WTC11 (cell line): ENCODE measurements around the gene ZDHHC24.

Source experiments
- FOXJ3 ChIP-seq: sonication (generic); formaldehyde crosslinking; IDR thresholded peaks from 2 replicates; pipeline ENCODE4 v1.9.0; 2021; ENCODE audit warnings: missing genetic modification reagents, mild to moderate bottlenecking, borderline replicate concordance
- FOXP1 ChIP-seq: sonication (generic); formaldehyde crosslinking; IDR thresholded peaks from 2 replicates; pipeline ENCODE4 v1.8.0; 2022; ENCODE audit warnings: missing genetic modification reagents, mild to moderate bottlenecking, moderate library complexity, borderline replicate concordance
- FOXP4 ChIP-seq: sonication (generic); formaldehyde crosslinking; IDR thresholded peaks from 2 replicates; pipeline ENCODE4 v1.8.0; 2022; ENCODE audit warnings: mild to moderate bottlenecking, missing genetic modification reagents
- JAZF1 ChIP-seq: fragments of 250-450 bp; sonication (Bioruptor Pico); IDR thresholded peaks from 2 replicates; pipeline ENCODE4 v1.9.0; 2021; ENCODE audit warnings: moderate library complexity, mild to moderate bottlenecking, inconsistent platforms
- MXD4 ChIP-seq: fragments of 250-450 bp; sonication (Bioruptor Pico); IDR thresholded peaks from 2 replicates; pipeline ENCODE4 v1.8.0; 2021; ENCODE audit warnings: mild to moderate bottlenecking, moderate library complexity, borderline replicate concordance
- NR3C1 ChIP-seq: sonication (generic); formaldehyde crosslinking; conservative IDR thresholded peaks from 2 replicates; pipeline ENCODE4 v1.8.1; 2023; ENCODE audit warnings: low read depth, mild to moderate bottlenecking, missing genetic modification reagents
- RELA ChIP-seq: sonication (generic); formaldehyde crosslinking; IDR thresholded peaks from 2 replicates; pipeline ENCODE4 v1.8.1; 2022; ENCODE audit warnings: missing genetic modification reagents, mild to moderate bottlenecking, borderline replicate concordance
- SP1 ChIP-seq: sonication (generic); formaldehyde crosslinking; conservative IDR thresholded peaks from 2 replicates; pipeline ENCODE4 v1.8.1; 2022; ENCODE audit warnings: missing genetic modification reagents
- TCF7 ChIP-seq: sonication (generic); formaldehyde crosslinking; IDR thresholded peaks from 2 replicates; pipeline ENCODE4 v1.8.0; 2022; ENCODE audit warnings: mild to moderate bottlenecking, low read depth, missing genetic modification reagents, moderate library complexity
- USF2 ChIP-seq: sonication (generic); formaldehyde crosslinking; IDR thresholded peaks from 2 replicates; pipeline ENCODE4 v1.8.1; 2023; ENCODE audit warnings: mild to moderate bottlenecking, missing genetic modification reagents, moderate library complexity
- ZNF263 ChIP-seq: sonication (generic); formaldehyde crosslinking; IDR thresholded peaks from 2 replicates; pipeline ENCODE4 v1.8.1; 2022; ENCODE audit warnings: low read depth, mild to moderate bottlenecking, moderate library complexity, missing genetic modification reagents
- ZNF416 ChIP-seq: fragments of 250-450 bp; sonication (Bioruptor Pico); IDR thresholded peaks from 2 replicates; pipeline ENCODE4 v1.9.0; 2021; ENCODE audit warnings: mild to moderate bottlenecking, inconsistent platforms
- TF ChIP-seq, protein P1 (sequence below): fragments of 200-600 bp; IDR thresholded peaks from 2 replicates; pipeline ENCODE4 v1.8.0; 2022; ENCODE audit warnings: antibody characterized with exemption

DNA sequence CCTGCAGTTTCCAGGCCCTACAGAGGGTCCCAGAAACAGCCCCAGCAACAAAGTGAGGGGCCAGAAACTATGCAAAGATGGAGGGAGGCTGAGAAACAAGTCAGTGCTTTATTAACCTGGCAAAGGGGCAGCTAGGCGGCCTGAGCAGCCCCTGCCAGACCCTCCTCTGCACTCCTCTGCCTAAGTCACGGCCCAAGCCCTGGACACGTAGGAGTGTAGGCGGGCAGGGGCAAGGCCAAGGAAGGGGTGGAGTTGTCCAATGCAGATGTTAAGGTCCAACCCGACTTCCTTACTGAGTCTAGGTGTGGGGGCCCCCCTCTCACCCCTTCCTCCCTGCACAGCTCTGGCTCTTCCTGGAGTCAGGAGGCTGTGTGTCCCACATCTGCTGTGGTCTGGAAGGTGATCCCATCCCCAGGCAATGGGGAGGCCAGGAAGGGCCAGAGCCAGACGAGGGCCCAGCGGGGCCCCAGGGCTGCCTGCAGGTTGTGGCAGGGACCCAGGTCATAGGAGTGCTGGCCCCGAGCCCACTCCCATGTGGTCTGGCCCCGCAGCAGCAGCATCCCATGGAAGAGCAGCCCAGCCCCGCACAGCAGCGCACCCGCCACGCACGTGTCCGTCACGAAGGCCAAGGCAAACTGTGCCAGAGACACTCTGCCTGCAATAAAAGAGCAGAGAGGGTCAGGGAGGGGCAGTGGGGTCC lies 6.5 kb downstream of the ZDHHC24 start:
- TF ChIP-seq, protein P1, sequence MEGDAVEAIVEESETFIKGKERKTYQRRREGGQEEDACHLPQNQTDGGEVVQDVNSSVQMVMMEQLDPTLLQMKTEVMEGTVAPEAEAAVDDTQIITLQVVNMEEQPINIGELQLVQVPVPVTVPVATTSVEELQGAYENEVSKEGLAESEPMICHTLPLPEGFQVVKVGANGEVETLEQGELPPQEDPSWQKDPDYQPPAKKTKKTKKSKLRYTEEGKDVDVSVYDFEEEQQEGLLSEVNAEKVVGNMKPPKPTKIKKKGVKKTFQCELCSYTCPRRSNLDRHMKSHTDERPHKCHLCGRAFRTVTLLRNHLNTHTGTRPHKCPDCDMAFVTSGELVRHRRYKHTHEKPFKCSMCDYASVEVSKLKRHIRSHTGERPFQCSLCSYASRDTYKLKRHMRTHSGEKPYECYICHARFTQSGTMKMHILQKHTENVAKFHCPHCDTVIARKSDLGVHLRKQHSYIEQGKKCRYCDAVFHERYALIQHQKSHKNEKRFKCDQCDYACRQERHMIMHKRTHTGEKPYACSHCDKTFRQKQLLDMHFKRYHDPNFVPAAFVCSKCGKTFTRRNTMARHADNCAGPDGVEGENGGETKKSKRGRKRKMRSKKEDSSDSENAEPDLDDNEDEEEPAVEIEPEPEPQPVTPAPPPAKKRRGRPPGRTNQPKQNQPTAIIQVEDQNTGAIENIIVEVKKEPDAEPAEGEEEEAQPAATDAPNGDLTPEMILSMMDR: no peak
- TF ChIP-seq ZNF263 (CRISPR knock-in tag): no peak
- TF ChIP-seq NR3C1: no peak
- TF ChIP-seq JAZF1 (CRISPR knock-in tag): no peak
- TF ChIP-seq SP1: no peak
- no peak for TF ChIP-seq TCF7 (CRISPR knock-in tag)
- no peak for TF ChIP-seq USF2 (CRISPR knock-in tag)
- TF ChIP-seq FOXP4 (CRISPR knock-in tag): no peak
- TF ChIP-seq MXD4 (CRISPR knock-in tag): no peak
- TF ChIP-seq RELA (CRISPR knock-in tag): 0 out of 2 replicates have a peak, but pooled peaks have one; percentile 64
- TF ChIP-seq FOXJ3 (CRISPR knock-in tag): no peak
- no peak for TF ChIP-seq ZNF416 (CRISPR knock-in tag)
- no peak for TF ChIP-seq FOXP1
